IPS DF 6.9 (cell line): Measurements from ENCODE around the gene DAPK2.

Source experiments
- DNase-seq: peaks from one replicate; pipeline ENCODE4 v3.0.0-alpha.2; 2013; ENCODE audit warnings: low read depth, low spot score
- H3K27ac ChIP-seq: one replicate; pipeline ENCODE4 v1.5.1; 2013; ENCODE audit warnings: low read length, control low read depth
- H3K27me3 ChIP-seq: 2 replicates; pipeline ENCODE4 v1.6.1; 2013; ENCODE audit warnings: mild to moderate bottlenecking, low read length; ENCODE audit not compliant: control insufficient read depth, insufficient read depth
- H3K36me3 ChIP-seq: 2 replicates; pipeline ENCODE4 v1.6.1; 2013; ENCODE audit warnings: low read length; ENCODE audit not compliant: control insufficient read depth, insufficient read depth
- H3K4me1 ChIP-seq: 2 replicates; pipeline ENCODE4 v1.6.1; 2013; ENCODE audit warnings: low read length; ENCODE audit not compliant: control insufficient read depth, insufficient read depth
- H3K4me3 ChIP-seq: 2 replicates; pipeline ENCODE4 v1.5.1; 2013; ENCODE audit warnings: mild to moderate bottlenecking, low read length
- H3K9me3 ChIP-seq: 2 replicates; pipeline ENCODE4 v1.6.1; 2013; ENCODE audit warnings: low read length, inconsistent platforms; ENCODE audit not compliant: control insufficient read depth, insufficient read depth
- WGBS: extraction: QIAGEN DNeasy Blood & Tissue Kit; methylation state at CpG from one replicate; pipeline ENCODE4 v1.1.7; 2013; ENCODE audit warnings: mixed read lengths, missing lambda C conversion rate; ENCODE audit not compliant: insufficient read length, insufficient coverage; 5-methylcytosine and 5-hydroxymethylcytosine counted together

Gene DAPK2

DNA sequence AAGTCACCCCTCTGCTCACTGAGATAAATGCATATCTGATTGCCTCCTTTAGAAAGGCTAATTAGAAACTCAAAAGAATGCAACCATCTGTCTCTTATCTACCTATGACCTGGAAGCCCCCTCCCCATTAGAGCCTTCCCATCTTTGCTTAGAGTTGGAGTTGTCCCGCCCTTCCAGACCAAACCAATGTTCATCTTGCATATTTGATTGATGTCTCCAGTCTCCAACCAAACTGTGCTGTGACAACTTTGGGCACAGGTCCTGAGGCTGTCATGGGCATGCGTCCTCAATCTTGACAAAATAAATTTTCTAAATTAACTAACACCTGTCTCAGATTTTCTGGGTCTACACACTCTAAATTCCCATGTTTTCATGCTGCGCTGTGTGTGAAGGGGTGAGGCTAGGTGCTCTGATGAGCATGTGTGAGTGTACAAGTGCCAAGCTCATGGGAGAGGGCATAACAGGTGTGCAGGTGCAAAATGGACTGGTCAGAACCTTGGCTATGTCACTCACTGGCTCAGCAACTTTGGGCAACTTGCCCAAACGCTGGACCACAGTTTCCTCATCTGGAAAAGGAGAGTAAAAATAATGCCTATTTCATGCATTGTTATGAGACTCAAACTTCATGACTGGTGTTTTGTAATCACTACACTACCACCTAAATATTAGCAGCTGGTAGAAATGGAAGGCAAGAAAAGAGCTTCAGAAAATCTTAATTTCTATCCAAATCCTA is 7.2 kb downstream of the DAPK2 start:
- DNase-seq = no peak
- Histone ChIP-seq H3K27me3 (no peaks in the 10 kb centered on the region), H3K36me3 (no peaks in the 10 kb centered on the region), H3K27ac (no peak overlapping the region), H3K4me3 (no peak overlapping the region), H3K9me3 (no peaks in the 10 kb centered on the region), H3K4me1 (no peaks in the 10 kb centered on the region)
- WGBS = no CpG with 5 or more reads among the region's 4 CpGs

DNA sequence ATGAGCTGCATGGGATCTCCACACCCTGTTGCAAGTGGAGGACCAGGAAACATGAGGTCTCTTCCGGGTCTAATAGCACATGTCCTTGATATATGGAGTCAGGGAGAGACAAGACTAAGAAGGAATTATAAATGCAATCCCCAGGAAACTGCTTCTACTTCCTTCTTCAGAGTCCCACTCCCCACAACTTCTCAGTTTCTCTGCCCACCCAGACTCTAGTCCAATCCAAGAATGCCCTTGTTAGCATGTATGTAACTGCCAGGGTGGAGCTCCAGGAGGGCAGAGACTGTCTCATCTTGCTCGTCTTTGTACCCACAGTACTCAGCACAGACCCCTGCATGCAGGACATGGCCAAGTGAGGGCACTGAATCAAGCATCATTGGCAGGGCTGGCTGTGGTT is 8.3 kb downstream of the DAPK2 start:
- H3K4me3 ChIP-seq = no peak overlapping the region
- H3K4me1 ChIP-seq = no peaks in the 10 kb centered on the region
- H3K9me3 ChIP-seq = no peaks in the 10 kb centered on the region
- H3K27me3 ChIP-seq = no peaks in the 10 kb centered on the region
- H3K27ac ChIP-seq = no peak overlapping the region
- no peaks in the 10 kb centered on the region for H3K36me3 ChIP-seq
- no CpG with 5 or more reads among the region's 2 CpGs for WGBS
- no peak for DNase-seq

GRCh38 chr15:64037116-64037515 is 9.2 kb downstream of the DAPK2 start:
- H3K4me3 ChIP-seq = no peak overlapping the region
- WGBS = no CpG with 5 or more reads among the region's 3 CpGs

DNA sequence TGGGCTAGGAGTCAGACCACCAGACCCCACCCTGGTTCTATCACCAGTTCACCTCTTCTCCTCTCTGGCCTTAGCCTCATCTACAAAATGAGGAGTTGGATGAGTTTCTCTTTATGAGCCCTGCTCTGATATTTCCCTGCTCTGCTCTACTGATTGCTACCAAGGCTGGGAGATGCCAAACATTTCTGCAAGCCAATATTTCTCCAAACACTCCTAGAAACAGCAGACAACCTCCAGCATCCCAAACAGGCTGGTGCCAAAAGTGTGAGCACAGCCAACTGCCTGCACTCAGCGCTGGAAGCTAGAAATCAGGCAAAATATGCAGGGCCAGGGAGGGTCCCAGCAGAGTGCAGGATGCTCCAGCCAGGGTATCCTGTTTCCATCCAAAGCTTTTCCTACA is 10.8 kb downstream of the DAPK2 start:
- H3K36me3 ChIP-seq = no peaks in the 10 kb centered on the region
- H3K27me3 ChIP-seq = no peaks in the 10 kb centered on the region
- no peak for DNase-seq
- WGBS = no CpG with 5 or more reads among the region's 1 CpG
- H3K4me3 ChIP-seq = no peak overlapping the region
- no peaks in the 10 kb centered on the region for H3K9me3 ChIP-seq
- H3K4me1 ChIP-seq = no peaks in the 10 kb centered on the region
- no peak overlapping the region for H3K27ac ChIP-seq

More at GRCh38 chr15:64037116-64037515, 9.2 kb downstream of the DAPK2 start:
- H3K27me3 ChIP-seq = no peaks in the 10 kb centered on the region
- no peaks in the 10 kb centered on the region for H3K4me1 ChIP-seq
- H3K36me3 ChIP-seq = no peaks in the 10 kb centered on the region
- DNase-seq = no peak
- H3K27ac ChIP-seq = no peak overlapping the region
- no peaks in the 10 kb centered on the region for H3K9me3 ChIP-seq

DNA sequence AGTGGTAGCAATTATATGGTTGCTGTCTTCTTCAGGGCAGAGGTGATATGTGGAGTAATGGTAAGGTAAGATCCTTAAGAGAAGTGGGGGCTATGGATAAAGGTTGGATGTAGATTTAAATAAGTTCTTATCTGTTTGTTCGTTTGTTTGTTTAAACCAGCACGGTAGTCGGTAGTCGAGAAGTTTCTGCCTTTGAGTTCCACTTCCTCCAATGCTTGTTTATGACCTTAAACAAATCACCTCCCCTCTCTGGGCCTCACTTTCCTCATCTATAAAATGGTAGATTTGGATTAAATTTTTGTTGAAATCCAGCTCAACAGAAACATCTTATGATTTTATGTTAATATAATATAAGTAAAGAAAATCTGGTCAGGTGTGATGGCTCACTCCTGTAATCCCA is 11.8 kb downstream of the DAPK2 start:
- Histone ChIP-seq H3K27ac (no peak overlapping the region), H3K27me3 (no peaks in the 10 kb centered on the region), H3K4me1 (no peaks in the 10 kb centered on the region), H3K9me3 (no peaks in the 10 kb centered on the region), H3K4me3 (no peak overlapping the region), H3K36me3 (no peaks in the 10 kb centered on the region)
- DNase-seq = no peak
- 100% methylated on average over 1 of the region's 4 CpGs for WGBS

DNA sequence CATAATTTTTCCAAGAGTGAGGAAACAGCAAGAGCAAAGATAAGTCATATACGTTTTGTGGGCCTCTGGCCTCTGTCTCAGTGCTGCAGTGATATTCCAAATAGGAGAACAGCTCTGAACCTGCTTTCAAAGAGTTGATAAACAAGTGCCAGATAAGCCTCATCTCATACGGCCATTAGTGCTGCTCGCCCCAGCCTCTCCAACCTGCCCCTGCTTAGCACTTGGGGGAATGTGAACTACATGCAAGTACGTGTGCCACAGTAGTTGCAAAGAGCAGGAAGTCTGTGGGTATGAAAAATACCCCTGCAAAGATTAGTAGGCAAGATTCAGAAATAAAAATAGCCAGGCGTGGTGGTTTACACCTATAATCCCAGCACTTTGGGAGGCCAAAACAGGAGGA is 14.0 kb downstream of the DAPK2 start:
- H3K27me3 ChIP-seq = no peaks in the 10 kb centered on the region
- no peaks in the 10 kb centered on the region for H3K36me3 ChIP-seq
- H3K4me3 ChIP-seq = no peak overlapping the region
- H3K27ac ChIP-seq = no peak overlapping the region
- no peak for DNase-seq
- H3K4me1 ChIP-seq = no peaks in the 10 kb centered on the region
- H3K9me3 ChIP-seq = no peaks in the 10 kb centered on the region
- no CpG with 5 or more reads among the region's 5 CpGs for WGBS

DNA sequence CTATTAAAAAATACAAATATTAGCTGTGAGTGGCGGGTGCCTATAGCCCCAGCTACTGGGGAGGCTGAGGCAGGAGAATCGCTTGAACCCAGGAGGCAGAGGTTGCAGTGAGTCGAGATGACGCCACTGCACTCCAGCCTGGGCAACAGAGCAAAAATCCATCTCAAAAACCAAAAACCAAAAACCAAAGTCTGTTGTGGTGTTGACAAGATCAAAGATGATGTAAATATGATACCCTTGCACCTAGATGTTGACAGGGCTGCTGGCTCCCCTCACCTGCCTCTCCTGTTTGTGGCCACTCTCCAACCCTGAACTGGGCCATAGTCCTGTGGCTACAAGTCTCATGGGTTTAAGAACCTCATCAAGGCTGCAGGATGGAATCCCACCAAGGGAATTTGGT is 16.2 kb downstream of the DAPK2 start:
- no peak for DNase-seq
- no peaks in the 10 kb centered on the region for H3K4me1 ChIP-seq
- no peaks in the 10 kb centered on the region for H3K36me3 ChIP-seq
- no peaks in the 10 kb centered on the region for H3K27me3 ChIP-seq
- H3K4me3 ChIP-seq = no peak overlapping the region
- H3K27ac ChIP-seq = no peak overlapping the region
- H3K9me3 ChIP-seq = no peaks in the 10 kb centered on the region
- WGBS = no CpG with 5 or more reads among the region's 4 CpGs

DNA sequence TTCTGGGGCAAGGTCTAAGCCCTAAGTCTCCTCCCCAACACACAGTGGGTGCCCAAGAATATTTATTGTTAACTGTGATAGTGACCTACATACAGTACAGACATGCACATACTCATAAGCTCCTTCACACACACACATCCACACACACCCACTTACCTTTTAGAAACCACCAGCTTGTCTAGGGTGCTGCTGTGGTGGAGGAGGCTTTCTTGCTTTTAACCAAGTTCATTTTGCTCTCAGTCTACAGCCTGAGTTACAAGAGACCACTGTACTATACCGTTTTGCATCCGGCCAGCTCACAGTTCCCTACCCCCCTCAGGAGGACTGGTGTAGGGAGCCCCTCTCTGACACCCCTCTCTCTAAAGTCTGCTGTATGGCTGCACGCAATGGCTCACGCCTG is 16.7 kb downstream of the DAPK2 start:
- no CpG with 5 or more reads among the region's 4 CpGs for WGBS
- Histone ChIP-seq H3K27ac (no peak overlapping the region), H3K36me3 (no peaks in the 10 kb centered on the region), H3K9me3 (no peaks in the 10 kb centered on the region), H3K27me3 (no peaks in the 10 kb centered on the region), H3K4me1 (no peaks in the 10 kb centered on the region), H3K4me3 (no peak overlapping the region)
- DNase-seq = no peak

DNA sequence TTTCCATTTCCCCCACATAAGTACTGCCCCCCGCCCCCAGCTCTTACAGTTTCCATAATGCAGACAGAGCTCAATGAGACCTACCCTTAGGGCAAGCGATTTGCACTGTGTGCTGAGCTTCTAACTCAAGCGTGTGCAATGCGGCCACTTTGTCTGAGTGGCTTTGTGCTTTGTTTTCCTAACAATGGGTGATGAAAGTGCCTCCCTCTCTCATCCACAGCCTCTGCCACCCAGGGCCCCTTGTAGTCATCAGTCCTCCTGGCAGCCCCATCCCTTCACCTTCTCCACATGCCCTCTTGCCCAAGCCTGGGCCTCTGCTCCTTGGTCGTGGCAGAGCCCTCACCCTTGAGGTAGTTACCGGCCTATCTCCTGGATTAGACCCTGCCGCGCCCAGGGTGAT is 17.2 kb downstream of the DAPK2 start:
- no peak overlapping the region for H3K27ac ChIP-seq
- no peak for DNase-seq
- H3K27me3 ChIP-seq = no peaks in the 10 kb centered on the region
- no CpG with 5 or more reads among the region's 8 CpGs for WGBS
- no peaks in the 10 kb centered on the region for H3K36me3 ChIP-seq
- 0 out of 2 replicates have a peak, but pooled peaks cover 2% of the 10 kb centered on the region for H3K4me1 ChIP-seq
- H3K9me3 ChIP-seq = no peaks in the 10 kb centered on the region
- H3K4me3 ChIP-seq = no peak overlapping the region

DNA sequence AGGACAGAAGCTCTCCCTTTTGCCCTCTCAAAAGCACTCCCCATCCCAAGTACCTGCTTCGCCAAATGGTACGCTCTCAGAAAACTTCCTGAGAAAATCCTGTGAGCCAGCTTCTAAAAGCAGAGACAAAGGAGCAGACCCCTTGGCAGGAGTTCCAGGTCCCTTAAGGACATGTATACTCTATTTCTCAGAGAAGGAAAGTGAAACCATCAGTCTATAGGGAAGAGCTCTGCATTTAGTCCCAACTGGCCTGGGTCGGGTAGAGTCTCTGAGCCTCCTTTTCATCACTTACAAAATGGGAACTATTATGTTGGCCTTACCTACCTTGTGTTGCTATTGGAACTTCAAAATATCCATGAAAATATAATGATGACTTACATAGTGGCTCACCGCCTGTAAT is 19.7 kb downstream of the DAPK2 start:
- Histone ChIP-seq H3K36me3 (no peaks in the 10 kb centered on the region), H3K27me3 (no peaks in the 10 kb centered on the region), H3K9me3 (no peaks in the 10 kb centered on the region), H3K4me1 (0 out of 2 replicates have a peak, but pooled peaks cover 2% of the 10 kb centered on the region), H3K27ac (no peak overlapping the region), H3K4me3 (no peak overlapping the region)
- DNase-seq = no peak
- no CpG with 5 or more reads among the region's 4 CpGs for WGBS
